ENCODE measurements around the gene ZBTB20. TPM values are rescaled to one million over a fixed set of nuclear protein-coding genes. Genes with fewer than 3 reads are reported as not detected.

Gene ZBTB20
- total and polyA plus RNA-seq, 2 donors from 2014 or later = 0.99 to 142 TPM

- TF ChIP-seq CTCF (IDR thresholded peaks at IDR 0.05; ENCODE audit: borderline replicate concordance, extremely low read depth, insufficient read depth) = no peak
- Histone ChIP-seq H3K27me3 (ENCODE audit: control insufficient read depth, insufficient read depth, low read length) (no peaks in the 10 kb centered on the region), H3K4me3 (ENCODE audit: low read length in 3 of 3) (no peak overlapping the region), H3K36me3 (ENCODE audit: control insufficient read depth in 2 of 3, insufficient read depth in 3 of 3, low read length in 3 of 3) (no peaks in the 10 kb centered on the region), H3K9ac (ENCODE audit: low read length in 3 of 3) (no peak overlapping the region), H3K4me1 (ENCODE audit: control insufficient read depth in 2 of 3, insufficient read depth in 2 of 3, low read depth in 1 of 3, low read length in 3 of 3) (peaks cover 0 to 15% (median 7%) of the 10 kb centered on the region in 3 donors), H3K9me3 (ENCODE audit: control insufficient read depth in 2 of 3, insufficient read depth in 1 of 3, low read length in 3 of 3) (no peaks in the 10 kb centered on the region), H3K27ac (ENCODE audit: low read depth in 2 of 2, low read length in 2 of 2) (no peak overlapping the region)
- intact Hi-C loops (cut with DNase I) = no loop called here
- DNase-seq (no peak), FAIRE-seq (no peak)
These were observed 439.7 kb downstream of the ZBTB20 start for GRCh38 chr3:114707252-114707860.

DNA sequence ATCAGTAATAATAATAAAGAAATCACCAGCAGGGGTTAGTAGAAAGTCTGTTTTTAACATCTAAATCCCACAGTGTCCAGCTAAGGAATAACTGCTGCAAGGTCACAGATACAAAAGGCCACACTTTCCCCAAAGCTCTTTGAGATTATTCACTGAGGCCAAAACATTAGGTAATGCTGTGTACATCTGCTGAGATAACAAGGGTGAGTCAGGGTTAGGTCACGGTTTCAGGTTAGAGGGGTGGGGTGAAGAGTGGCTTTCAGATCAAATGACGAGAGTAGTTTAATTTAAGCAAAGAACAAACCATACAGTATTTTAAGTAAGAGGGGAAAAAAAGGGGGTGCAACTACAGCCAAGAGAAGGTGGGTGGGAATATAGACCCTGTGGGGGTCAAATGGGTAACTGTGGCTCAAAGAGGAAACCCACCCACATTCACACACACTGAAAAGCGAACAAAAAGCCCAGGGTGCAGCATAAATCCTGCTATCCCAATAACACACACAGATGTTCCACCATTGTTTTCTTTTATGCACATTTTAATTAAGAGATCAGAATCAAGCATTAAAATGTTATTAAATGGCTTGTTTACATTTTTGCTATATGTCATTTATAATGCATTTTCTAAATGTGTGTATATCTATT lies 440.4 kb downstream of the ZBTB20 start:
- Histone ChIP-seq H3K9ac (ENCODE audit: low read length in 3 of 3) (no peak overlapping the region), H3K27ac (ENCODE audit: low read depth in 2 of 2, low read length in 2 of 2) (no peak overlapping the region), H3K36me3 (ENCODE audit: control insufficient read depth in 2 of 3, insufficient read depth in 3 of 3, low read length in 3 of 3) (no peaks in the 10 kb centered on the region), H3K9me3 (ENCODE audit: control insufficient read depth in 2 of 3, insufficient read depth in 1 of 3, low read length in 3 of 3) (no peaks in the 10 kb centered on the region), H3K27me3 (ENCODE audit: control insufficient read depth, insufficient read depth, low read length) (no peaks in the 10 kb centered on the region), H3K4me1 (ENCODE audit: control insufficient read depth in 2 of 3, insufficient read depth in 2 of 3, low read depth in 1 of 3, low read length in 3 of 3) (peaks cover 0 to 15% (median 7%) of the 10 kb centered on the region in 3 donors), H3K4me3 (ENCODE audit: low read length in 3 of 3) (no peak overlapping the region)
- TF ChIP-seq CTCF (IDR thresholded peaks at IDR 0.05; ENCODE audit: borderline replicate concordance, extremely low read depth, insufficient read depth) = no peak
- DNase-seq (no peak), FAIRE-seq (no peak)
- intact Hi-C loops (cut with DNase I) = no loop called here

GRCh38 chr3:114700637-114701234 lies 446.4 kb downstream of the ZBTB20 start:
- FAIRE-seq = no peak
- Histone ChIP-seq H3K9me3 (ENCODE audit: control insufficient read depth in 2 of 3, insufficient read depth in 1 of 3, low read length in 3 of 3) (no peaks in the 10 kb centered on the region), H3K27me3 (ENCODE audit: control insufficient read depth, insufficient read depth, low read length) (no peaks in the 10 kb centered on the region), H3K9ac (ENCODE audit: low read length in 3 of 3) (no peak overlapping the region), H3K4me1 (ENCODE audit: control insufficient read depth in 2 of 3, insufficient read depth in 2 of 3, low read depth in 1 of 3, low read length in 3 of 3) (peaks cover 0 to 15% (median under 1%) of the 10 kb centered on the region in 3 donors), H3K4me3 (ENCODE audit: low read length in 3 of 3) (no peak overlapping the region), H3K36me3 (ENCODE audit: control insufficient read depth in 2 of 3, insufficient read depth in 3 of 3, low read length in 3 of 3) (no peaks in the 10 kb centered on the region), H3K27ac (ENCODE audit: low read depth in 2 of 2, low read length in 2 of 2) (peak overlapping the region in 1 of 2 donors; percentile 27)
- intact Hi-C loops (cut with DNase I) = no loop called here
- DNase-seq = no peak
- TF ChIP-seq CTCF (IDR thresholded peaks at IDR 0.05; ENCODE audit: borderline replicate concordance, extremely low read depth, insufficient read depth) = no peak

Measured in kidney (tissue), 14 donors.